ENCODE measurements around the gene COA5.

DNA sequence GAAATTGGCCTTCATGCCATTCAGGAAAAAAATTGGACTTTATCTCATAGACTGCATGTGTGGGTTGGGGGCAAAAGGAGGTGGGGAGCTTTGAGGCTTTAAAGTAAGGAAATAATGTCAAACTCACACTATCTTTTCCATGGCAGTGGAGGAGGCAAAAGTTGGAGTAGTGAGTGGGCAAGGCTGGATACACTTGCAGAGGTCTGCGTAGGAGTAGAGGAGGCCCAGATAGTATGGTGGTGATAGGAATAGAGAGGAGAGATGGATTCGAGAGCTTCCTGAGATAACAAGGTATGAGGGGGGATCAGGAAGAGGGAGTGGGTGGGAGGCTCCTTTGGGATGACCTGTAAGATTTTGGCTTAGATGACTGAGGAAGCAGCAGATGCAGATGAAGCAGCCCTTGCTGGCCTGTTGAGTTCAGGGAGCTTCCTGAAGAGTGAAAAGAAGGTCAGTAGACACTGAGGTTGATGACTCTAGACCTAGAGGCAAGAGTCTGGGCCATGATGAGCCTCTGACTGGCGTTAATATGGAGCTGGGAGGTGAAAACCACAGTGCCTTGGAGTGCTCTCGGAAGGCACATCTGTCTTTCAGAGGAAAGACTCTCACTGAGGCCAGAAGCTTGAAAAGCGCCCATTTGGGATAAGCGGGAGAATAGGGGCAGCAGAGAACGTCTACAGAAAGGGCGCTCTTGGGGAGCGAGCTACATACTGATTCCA lies 5.9 kb upstream of the COA5 start:
- TF ChIP-seq YY1 (IDR thresholded peaks at IDR 0.05; ENCODE audit: insufficient read depth, insufficient read length) (no peak), ZNF274 (IDR thresholded peaks at IDR 0.05; ENCODE audit: low read depth, low read length) (no peak), SUZ12 (IDR thresholded peaks at IDR 0.05; ENCODE audit: extremely low read depth, insufficient read depth, insufficient read length) (no peak)
